Measurements from ENCODE around the gene MAP3K4.

The MAP3K4 gene

GRCh38 chr6:161142957-161143296 lies 151.4 kb downstream of the MAP3K4 start:
- no peak for DNase-seq (ENCODE audit: low read depth)
- H3K4me3 ChIP-seq (ENCODE audit: low read depth, low read length), result no peak overlapping the region
- TF ChIP-seq, protein P1, sequence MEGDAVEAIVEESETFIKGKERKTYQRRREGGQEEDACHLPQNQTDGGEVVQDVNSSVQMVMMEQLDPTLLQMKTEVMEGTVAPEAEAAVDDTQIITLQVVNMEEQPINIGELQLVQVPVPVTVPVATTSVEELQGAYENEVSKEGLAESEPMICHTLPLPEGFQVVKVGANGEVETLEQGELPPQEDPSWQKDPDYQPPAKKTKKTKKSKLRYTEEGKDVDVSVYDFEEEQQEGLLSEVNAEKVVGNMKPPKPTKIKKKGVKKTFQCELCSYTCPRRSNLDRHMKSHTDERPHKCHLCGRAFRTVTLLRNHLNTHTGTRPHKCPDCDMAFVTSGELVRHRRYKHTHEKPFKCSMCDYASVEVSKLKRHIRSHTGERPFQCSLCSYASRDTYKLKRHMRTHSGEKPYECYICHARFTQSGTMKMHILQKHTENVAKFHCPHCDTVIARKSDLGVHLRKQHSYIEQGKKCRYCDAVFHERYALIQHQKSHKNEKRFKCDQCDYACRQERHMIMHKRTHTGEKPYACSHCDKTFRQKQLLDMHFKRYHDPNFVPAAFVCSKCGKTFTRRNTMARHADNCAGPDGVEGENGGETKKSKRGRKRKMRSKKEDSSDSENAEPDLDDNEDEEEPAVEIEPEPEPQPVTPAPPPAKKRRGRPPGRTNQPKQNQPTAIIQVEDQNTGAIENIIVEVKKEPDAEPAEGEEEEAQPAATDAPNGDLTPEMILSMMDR (IDR thresholded peaks at IDR 0.05; ENCODE audit: insufficient read depth, low read depth, low read length, missing control alignments), result no peak

DNA sequence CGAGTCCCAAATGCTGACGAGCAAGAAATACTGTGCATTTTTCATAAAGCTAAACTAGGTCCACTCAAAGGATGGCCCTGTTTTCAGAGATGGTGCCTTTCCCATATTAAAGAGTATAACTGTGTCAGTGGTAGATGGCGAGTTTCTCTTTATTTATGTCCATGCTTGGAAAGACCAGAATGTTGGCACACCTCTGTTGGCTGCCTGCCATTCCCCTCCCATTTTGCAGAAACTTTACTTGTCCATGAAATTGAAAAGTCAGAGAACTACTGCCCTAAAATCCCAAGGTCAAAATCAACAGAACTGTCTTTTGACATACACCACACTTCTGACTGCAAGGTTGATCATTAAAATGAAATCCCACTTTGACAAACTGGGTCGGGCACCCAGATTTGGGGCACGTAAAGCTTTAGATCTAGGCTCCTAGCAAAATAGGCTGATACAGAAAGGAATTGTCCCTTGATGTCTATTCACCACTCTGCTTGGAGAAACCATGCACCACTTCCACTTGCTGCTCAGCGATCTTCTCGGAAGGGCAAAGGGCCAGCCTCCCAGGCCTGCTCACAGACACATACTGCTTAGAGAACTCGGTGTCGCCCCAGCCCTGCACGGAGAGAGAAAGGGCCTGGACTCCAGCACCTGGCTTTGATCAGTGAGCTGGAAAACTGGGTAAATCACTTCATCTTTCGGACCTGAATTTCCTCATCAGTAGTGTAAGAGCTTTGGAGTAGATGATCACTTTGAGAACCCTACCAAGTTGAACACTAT lies 152.3 kb downstream of the MAP3K4 start:
- DNase-seq (ENCODE audit: low read depth), result no peak
- TF ChIP-seq, protein P1 (IDR thresholded peaks at IDR 0.05; ENCODE audit: insufficient read depth, low read depth, low read length, missing control alignments), result no peak

GRCh38 chr6:161150136-161150535 lies 158.6 kb downstream of the MAP3K4 start:
- H3K4me3 ChIP-seq (ENCODE audit: low read depth, low read length), result no peak overlapping the region
- DNase-seq (ENCODE audit: low read depth), result no peak
- TF ChIP-seq, protein P1 (IDR thresholded peaks at IDR 0.05; ENCODE audit: insufficient read depth, low read depth, low read length, missing control alignments), result no peak

More for the DNA sequence above, 152.3 kb downstream of the MAP3K4 start:
- H3K4me3 ChIP-seq (ENCODE audit: low read depth, low read length), result no peak overlapping the region

- TF ChIP-seq, protein P1 (IDR thresholded peaks at IDR 0.05; ENCODE audit: insufficient read depth, low read depth, low read length, missing control alignments), result no peak
- no peak for DNase-seq (ENCODE audit: low read depth)
- no peak overlapping the region for H3K4me3 ChIP-seq (ENCODE audit: low read depth, low read length)
Measured at GRCh38 chr6:161150566-161150965, 159.0 kb downstream of the MAP3K4 start.

GRCh38 chr6:161151059-161151645 lies 159.6 kb downstream of the MAP3K4 start:
- no peak for DNase-seq (ENCODE audit: low read depth)
- TF ChIP-seq, protein P1 (IDR thresholded peaks at IDR 0.05; ENCODE audit: insufficient read depth, low read depth, low read length, missing control alignments), result no peak
- no peak overlapping the region for H3K4me3 ChIP-seq (ENCODE audit: low read depth, low read length)

GRCh38 chr6:161151660-161152526 lies 160.3 kb downstream of the MAP3K4 start:
- no peak overlapping the region for H3K4me3 ChIP-seq (ENCODE audit: low read depth, low read length)
- no peak for DNase-seq (ENCODE audit: low read depth)
- TF ChIP-seq, protein P1 (IDR thresholded peaks at IDR 0.05; ENCODE audit: insufficient read depth, low read depth, low read length, missing control alignments), result no peak

All from GM12865 (cell line).